ENCODE measurements around the gene ARMH1.

DNA sequence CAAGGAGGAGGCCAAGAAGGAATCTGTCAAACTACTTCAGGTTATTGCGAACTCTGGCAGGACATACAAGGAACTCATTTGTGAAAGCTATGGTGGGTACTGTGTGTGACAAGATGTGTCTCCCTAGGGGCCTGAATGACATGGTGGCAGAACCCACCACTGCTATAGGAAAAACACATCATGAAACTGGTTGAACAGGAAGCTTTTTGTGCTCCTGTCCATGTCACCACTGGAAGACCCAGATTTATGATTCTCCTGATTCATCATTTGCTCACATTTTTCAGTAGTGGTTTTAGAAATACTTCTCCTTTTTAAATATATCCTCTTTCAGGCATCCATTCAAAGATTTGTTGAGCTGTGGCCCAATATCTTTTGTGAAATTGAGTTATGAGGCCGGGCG is 23.6 kb downstream of the ARMH1 start:
- TF ChIP-seq, protein P1, sequence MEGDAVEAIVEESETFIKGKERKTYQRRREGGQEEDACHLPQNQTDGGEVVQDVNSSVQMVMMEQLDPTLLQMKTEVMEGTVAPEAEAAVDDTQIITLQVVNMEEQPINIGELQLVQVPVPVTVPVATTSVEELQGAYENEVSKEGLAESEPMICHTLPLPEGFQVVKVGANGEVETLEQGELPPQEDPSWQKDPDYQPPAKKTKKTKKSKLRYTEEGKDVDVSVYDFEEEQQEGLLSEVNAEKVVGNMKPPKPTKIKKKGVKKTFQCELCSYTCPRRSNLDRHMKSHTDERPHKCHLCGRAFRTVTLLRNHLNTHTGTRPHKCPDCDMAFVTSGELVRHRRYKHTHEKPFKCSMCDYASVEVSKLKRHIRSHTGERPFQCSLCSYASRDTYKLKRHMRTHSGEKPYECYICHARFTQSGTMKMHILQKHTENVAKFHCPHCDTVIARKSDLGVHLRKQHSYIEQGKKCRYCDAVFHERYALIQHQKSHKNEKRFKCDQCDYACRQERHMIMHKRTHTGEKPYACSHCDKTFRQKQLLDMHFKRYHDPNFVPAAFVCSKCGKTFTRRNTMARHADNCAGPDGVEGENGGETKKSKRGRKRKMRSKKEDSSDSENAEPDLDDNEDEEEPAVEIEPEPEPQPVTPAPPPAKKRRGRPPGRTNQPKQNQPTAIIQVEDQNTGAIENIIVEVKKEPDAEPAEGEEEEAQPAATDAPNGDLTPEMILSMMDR (IDR thresholded peaks at IDR 0.05; ENCODE audit: low read depth, low read length), result no peak
- TF ChIP-seq POLR2A (IDR thresholded peaks at IDR 0.05; ENCODE audit: extremely low read depth, insufficient read length), result no peak
- no peak for TF ChIP-seq MAX (IDR thresholded peaks at IDR 0.05; ENCODE audit: low read depth, low read length)
